Measurements from ENCODE around the gene PTPRC. TPM values are rescaled to one million over a fixed set of nuclear protein-coding genes. Genes with fewer than 3 reads are reported as not detected.

Gene PTPRC
- total RNA-seq, 1 experiment from 2014 or later, result 0.25 TPM

DNA sequence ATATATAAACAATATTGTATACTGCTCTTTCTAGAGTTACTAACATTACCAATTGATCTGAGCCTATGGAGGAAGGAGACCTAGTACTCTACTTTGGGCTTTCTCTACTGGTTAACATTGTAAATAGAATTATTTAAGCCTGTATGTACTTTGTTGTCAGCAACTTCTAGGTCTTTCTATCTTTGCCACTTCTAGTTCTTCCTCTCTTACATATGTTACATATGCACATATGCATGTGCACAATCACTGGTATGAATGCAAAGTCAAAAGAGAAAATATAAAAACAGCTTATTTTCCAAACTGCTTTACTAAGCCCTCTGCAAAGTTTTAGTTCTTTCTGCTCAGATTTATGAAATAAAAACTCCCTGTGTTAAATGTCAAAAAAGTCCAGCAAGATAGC is 84.3 kb downstream of the PTPRC start:
- Histone ChIP-seq H3K4me3 (ENCODE audit: low read depth, low read length) (no peak overlapping the region), H3K4me1 (no peaks in the 10 kb centered on the region), H3K36me3 (ENCODE audit: control insufficient read depth, insufficient read depth, low read length) (no peaks in the 10 kb centered on the region), H3K27me3 (replicated peaks; ENCODE audit: control insufficient read depth, insufficient read depth, low read length) (no peaks in the 10 kb centered on the region; the same call in 1 of the 2 replicates), H3K9me3 (no peaks in the 10 kb centered on the region)
- POLR2A ChIA-PET, result no interaction called here
- no peak for DNase-seq
- H3K4me1 Mint-ChIP-seq (ENCODE audit: low read depth, unreplicated experiment), result no peaks in the 10 kb centered on the region
- H3K4me3 Mint-ChIP-seq (ENCODE audit: unreplicated experiment), result no peak overlapping the region
- intact Hi-C loops (cut with micrococcal nuclease; ENCODE audit: unreplicated experiment), result no loop called here
- H3K27ac Mint-ChIP-seq (ENCODE audit: unreplicated experiment), result no peak overlapping the region
- H3K9me3 Mint-ChIP-seq (ENCODE audit: unreplicated experiment), result no peaks in the 10 kb centered on the region
- CTCF ChIA-PET, result no interaction called here
- TF ChIP-seq, protein P1, sequence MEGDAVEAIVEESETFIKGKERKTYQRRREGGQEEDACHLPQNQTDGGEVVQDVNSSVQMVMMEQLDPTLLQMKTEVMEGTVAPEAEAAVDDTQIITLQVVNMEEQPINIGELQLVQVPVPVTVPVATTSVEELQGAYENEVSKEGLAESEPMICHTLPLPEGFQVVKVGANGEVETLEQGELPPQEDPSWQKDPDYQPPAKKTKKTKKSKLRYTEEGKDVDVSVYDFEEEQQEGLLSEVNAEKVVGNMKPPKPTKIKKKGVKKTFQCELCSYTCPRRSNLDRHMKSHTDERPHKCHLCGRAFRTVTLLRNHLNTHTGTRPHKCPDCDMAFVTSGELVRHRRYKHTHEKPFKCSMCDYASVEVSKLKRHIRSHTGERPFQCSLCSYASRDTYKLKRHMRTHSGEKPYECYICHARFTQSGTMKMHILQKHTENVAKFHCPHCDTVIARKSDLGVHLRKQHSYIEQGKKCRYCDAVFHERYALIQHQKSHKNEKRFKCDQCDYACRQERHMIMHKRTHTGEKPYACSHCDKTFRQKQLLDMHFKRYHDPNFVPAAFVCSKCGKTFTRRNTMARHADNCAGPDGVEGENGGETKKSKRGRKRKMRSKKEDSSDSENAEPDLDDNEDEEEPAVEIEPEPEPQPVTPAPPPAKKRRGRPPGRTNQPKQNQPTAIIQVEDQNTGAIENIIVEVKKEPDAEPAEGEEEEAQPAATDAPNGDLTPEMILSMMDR (IDR thresholded peaks at IDR 0.05; ENCODE audit: insufficient read depth in 1 of 2, low read depth in 1 of 2, low read length in 1 of 2, severe bottlenecking in 1 of 2, unreplicated experiment in 1 of 2), result no peak
- BruUV-seq (replicated peaks), result no TSS peak
- H3K27me3 Mint-ChIP-seq (ENCODE audit: insufficient read depth, unreplicated experiment), result peaks cover 7% of the 10 kb centered on the region
- H3K36me3 Mint-ChIP-seq (ENCODE audit: insufficient read depth, unreplicated experiment), result no peaks in the 10 kb centered on the region

DNA sequence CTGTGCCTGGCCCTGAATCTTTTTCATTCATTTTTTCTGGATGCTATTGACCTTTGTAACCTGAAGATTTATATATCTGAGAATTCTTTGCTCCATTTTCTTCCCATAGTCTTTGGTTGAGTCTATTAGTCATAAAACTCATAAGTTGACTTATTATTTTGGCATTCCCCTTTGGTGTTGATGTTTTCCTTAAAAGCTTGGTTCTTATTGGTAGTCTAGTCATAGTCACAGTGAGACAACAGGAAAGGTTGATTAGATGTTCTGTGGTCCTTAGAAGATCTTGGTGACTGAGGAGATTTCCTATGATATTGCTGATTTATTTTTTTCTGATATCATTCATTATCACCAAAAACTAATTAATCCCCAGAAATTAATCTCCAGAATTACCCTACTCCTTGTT is 86.2 kb downstream of the PTPRC start:
- ChIA-PET CTCF (no interaction called here), POLR2A (no interaction called here)
- H3K4me3 ChIP-seq (ENCODE audit: low read depth, low read length), result no peak overlapping the region
- H3K9me3 ChIP-seq, result no peaks in the 10 kb centered on the region
- H3K9me3 Mint-ChIP-seq (ENCODE audit: unreplicated experiment), result no peaks in the 10 kb centered on the region
- no peak overlapping the region for H3K4me3 Mint-ChIP-seq (ENCODE audit: unreplicated experiment)
- intact Hi-C loops (cut with micrococcal nuclease; ENCODE audit: unreplicated experiment), result no loop called here
- H3K27me3 Mint-ChIP-seq (ENCODE audit: insufficient read depth, unreplicated experiment), result peaks cover 9% of the 10 kb centered on the region
- no peaks in the 10 kb centered on the region for H3K36me3 Mint-ChIP-seq (ENCODE audit: insufficient read depth, unreplicated experiment)
- H3K36me3 ChIP-seq (ENCODE audit: control insufficient read depth, insufficient read depth, low read length), result no peaks in the 10 kb centered on the region
- H3K27me3 ChIP-seq (replicated peaks; ENCODE audit: control insufficient read depth, insufficient read depth, low read length), result no peaks in the 10 kb centered on the region; the same call in 1 of the 2 replicates
- no peak for DNase-seq
- no peaks in the 10 kb centered on the region for H3K4me1 Mint-ChIP-seq (ENCODE audit: low read depth, unreplicated experiment)
- H3K27ac Mint-ChIP-seq (ENCODE audit: unreplicated experiment), result no peak overlapping the region
- TF ChIP-seq, protein P1 (IDR thresholded peaks at IDR 0.05; ENCODE audit: insufficient read depth in 1 of 2, low read depth in 1 of 2, low read length in 1 of 2, severe bottlenecking in 1 of 2, unreplicated experiment in 1 of 2), result no peak
- no TSS peak for BruUV-seq (replicated peaks)
- no peaks in the 10 kb centered on the region for H3K4me1 ChIP-seq

DNA sequence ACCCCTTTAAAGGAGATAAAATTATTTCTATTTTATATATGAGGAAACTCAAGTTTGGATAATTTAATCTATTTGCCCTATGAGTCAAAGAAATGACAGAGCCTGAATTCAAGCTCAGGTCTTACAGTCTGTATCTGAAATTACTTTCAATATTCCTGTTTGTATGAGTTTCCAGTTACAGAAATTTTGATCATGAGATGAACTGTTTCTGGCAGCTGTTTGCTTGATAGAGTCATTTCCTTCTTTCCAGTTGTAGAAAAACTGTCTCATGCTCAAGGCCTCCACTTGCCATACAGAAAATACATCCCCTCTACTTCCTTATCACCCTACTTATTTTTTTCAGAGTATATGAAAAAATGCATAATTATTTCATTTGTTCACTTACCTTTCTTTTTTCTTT is 87.6 kb downstream of the PTPRC start:
- Histone ChIP-seq H3K9me3 (no peaks in the 10 kb centered on the region), H3K4me3 (ENCODE audit: low read depth, low read length) (no peak overlapping the region), H3K27me3 (replicated peaks; ENCODE audit: control insufficient read depth, insufficient read depth, low read length) (no peaks in the 10 kb centered on the region; the same call in 1 of the 2 replicates), H3K36me3 (ENCODE audit: control insufficient read depth, insufficient read depth, low read length) (no peaks in the 10 kb centered on the region), H3K4me1 (no peaks in the 10 kb centered on the region)
- no peaks in the 10 kb centered on the region for H3K4me1 Mint-ChIP-seq (ENCODE audit: low read depth, unreplicated experiment)
- no peaks in the 10 kb centered on the region for H3K36me3 Mint-ChIP-seq (ENCODE audit: insufficient read depth, unreplicated experiment)
- POLR2A ChIA-PET, result no interaction called here
- intact Hi-C loops (cut with micrococcal nuclease; ENCODE audit: unreplicated experiment), result no loop called here
- no peak overlapping the region for H3K4me3 Mint-ChIP-seq (ENCODE audit: unreplicated experiment)
- no peaks in the 10 kb centered on the region for H3K9me3 Mint-ChIP-seq (ENCODE audit: unreplicated experiment)
- H3K27ac Mint-ChIP-seq (ENCODE audit: unreplicated experiment), result no peak overlapping the region
- BruUV-seq (replicated peaks), result no TSS peak
- TF ChIP-seq, protein P1 (IDR thresholded peaks at IDR 0.05; ENCODE audit: insufficient read depth in 1 of 2, low read depth in 1 of 2, low read length in 1 of 2, severe bottlenecking in 1 of 2, unreplicated experiment in 1 of 2), result no peak
- DNase-seq, result no peak
- CTCF ChIA-PET, result no interaction called here
- H3K27me3 Mint-ChIP-seq (ENCODE audit: insufficient read depth, unreplicated experiment), result peaks cover 8% of the 10 kb centered on the region
